ENCODE measurements around the gene FBXL7.

FBXL7 gene

GRCh38 chr5:15789642-15790041, 289.7 kb downstream of the FBXL7 start:
- DNase-seq (no peak), ATAC-seq (no peak)
- H3K27ac Mint-ChIP-seq, result no peak overlapping the region
- H3K27me3 Mint-ChIP-seq, result no peaks in the 10 kb centered on the region
- H3K9me3 Mint-ChIP-seq, result no peaks in the 10 kb centered on the region
- H3K4me3 Mint-ChIP-seq, result no peak overlapping the region
- no peaks in the 10 kb centered on the region for H3K36me3 Mint-ChIP-seq (ENCODE audit: low read depth)
- no peaks in the 10 kb centered on the region for H3K4me1 Mint-ChIP-seq

GRCh38 chr5:15790446-15791018, 290.6 kb downstream of the FBXL7 start:
- no peak overlapping the region for H3K4me3 Mint-ChIP-seq
- no peaks in the 10 kb centered on the region for H3K9me3 Mint-ChIP-seq
- H3K27me3 Mint-ChIP-seq, result no peaks in the 10 kb centered on the region
- H3K4me1 Mint-ChIP-seq, result no peaks in the 10 kb centered on the region
- no peak overlapping the region for H3K27ac Mint-ChIP-seq
- DNase-seq (no peak), ATAC-seq (no peak)
- no peaks in the 10 kb centered on the region for H3K36me3 Mint-ChIP-seq (ENCODE audit: low read depth)

GRCh38 chr5:15791274-15791673, 291.3 kb downstream of the FBXL7 start:
- DNase-seq, result no peak
- Mint-ChIP-seq H3K9me3 (no peaks in the 10 kb centered on the region), H3K27ac (no peak overlapping the region), H3K4me3 (no peak overlapping the region), H3K27me3 (no peaks in the 10 kb centered on the region), H3K4me1 (no peaks in the 10 kb centered on the region), H3K36me3 (ENCODE audit: low read depth) (no peaks in the 10 kb centered on the region)
- no peak for ATAC-seq

- no peak overlapping the region for H3K4me3 Mint-ChIP-seq
- H3K9me3 Mint-ChIP-seq, result no peaks in the 10 kb centered on the region
- no peak for DNase-seq
- no peak for ATAC-seq
- H3K4me1 Mint-ChIP-seq, result no peaks in the 10 kb centered on the region
- H3K27me3 Mint-ChIP-seq, result no peaks in the 10 kb centered on the region
- no peak overlapping the region for H3K27ac Mint-ChIP-seq
- H3K36me3 Mint-ChIP-seq (ENCODE audit: low read depth), result no peaks in the 10 kb centered on the region
These were observed 291.9 kb downstream of the FBXL7 start for GRCh38 chr5:15791859-15792258.

- Mint-ChIP-seq H3K9me3 (no peaks in the 10 kb centered on the region), H3K27ac (no peak overlapping the region), H3K4me3 (no peak overlapping the region), H3K27me3 (no peaks in the 10 kb centered on the region), H3K4me1 (no peaks in the 10 kb centered on the region), H3K36me3 (ENCODE audit: low read depth) (no peaks in the 10 kb centered on the region)
- no peak for ATAC-seq
- DNase-seq, result no peak
These were observed 294.3 kb downstream of the FBXL7 start for GRCh38 chr5:15794052-15794985.

- H3K4me1 Mint-ChIP-seq, result no peaks in the 10 kb centered on the region
- ATAC-seq (no peak), DNase-seq (no peak)
- no peak overlapping the region for H3K27ac Mint-ChIP-seq
- H3K36me3 Mint-ChIP-seq (ENCODE audit: low read depth), result no peaks in the 10 kb centered on the region
- no peak overlapping the region for H3K4me3 Mint-ChIP-seq
- H3K9me3 Mint-ChIP-seq, result no peaks in the 10 kb centered on the region
- no peaks in the 10 kb centered on the region for H3K27me3 Mint-ChIP-seq
These were observed 296.1 kb downstream of the FBXL7 start for GRCh38 chr5:15796096-15796495.

GRCh38 chr5:15796557-15796956, 296.6 kb downstream of the FBXL7 start:
- Mint-ChIP-seq H3K4me1 (no peaks in the 10 kb centered on the region), H3K27me3 (no peaks in the 10 kb centered on the region), H3K9me3 (no peaks in the 10 kb centered on the region), H3K27ac (no peak overlapping the region), H3K36me3 (ENCODE audit: low read depth) (no peaks in the 10 kb centered on the region), H3K4me3 (no peak overlapping the region)
- ATAC-seq (no peak), DNase-seq (no peak)

- H3K9me3 Mint-ChIP-seq, result peaks cover 2% of the 10 kb centered on the region
- H3K4me3 Mint-ChIP-seq, result no peak overlapping the region
- ATAC-seq (no peak), DNase-seq (no peak)
- no peaks in the 10 kb centered on the region for H3K4me1 Mint-ChIP-seq
- no peaks in the 10 kb centered on the region for H3K27me3 Mint-ChIP-seq
- H3K36me3 Mint-ChIP-seq (ENCODE audit: low read depth), result no peaks in the 10 kb centered on the region
- H3K27ac Mint-ChIP-seq, result no peak overlapping the region
These were observed 297.1 kb downstream of the FBXL7 start for GRCh38 chr5:15797116-15797515.

GRCh38 chr5:15798006-15798405, 298.0 kb downstream of the FBXL7 start:
- Mint-ChIP-seq H3K36me3 (ENCODE audit: low read depth) (no peaks in the 10 kb centered on the region), H3K9me3 (peaks cover 11% of the 10 kb centered on the region), H3K27me3 (no peaks in the 10 kb centered on the region), H3K4me3 (no peak overlapping the region), H3K4me1 (no peaks in the 10 kb centered on the region), H3K27ac (no peak overlapping the region)
- no peak for ATAC-seq
- DNase-seq, result no peak

GRCh38 chr5:15799014-15799413, 299.0 kb downstream of the FBXL7 start:
- no peak overlapping the region for H3K4me3 Mint-ChIP-seq
- H3K27me3 Mint-ChIP-seq, result no peaks in the 10 kb centered on the region
- H3K27ac Mint-ChIP-seq, result no peak overlapping the region
- H3K4me1 Mint-ChIP-seq, result no peaks in the 10 kb centered on the region
- H3K9me3 Mint-ChIP-seq, result peaks cover 13% of the 10 kb centered on the region
- H3K36me3 Mint-ChIP-seq (ENCODE audit: low read depth), result no peaks in the 10 kb centered on the region
- DNase-seq, result no peak
- no peak for ATAC-seq

GRCh38 chr5:15799612-15800011, 299.6 kb downstream of the FBXL7 start:
- Mint-ChIP-seq H3K4me3 (no peak overlapping the region), H3K27ac (no peak overlapping the region), H3K27me3 (no peaks in the 10 kb centered on the region), H3K36me3 (ENCODE audit: low read depth) (no peaks in the 10 kb centered on the region), H3K4me1 (no peaks in the 10 kb centered on the region), H3K9me3 (peaks cover 13% of the 10 kb centered on the region)
- ATAC-seq (no peak), DNase-seq (no peak)

- Mint-ChIP-seq H3K4me1 (no peaks in the 10 kb centered on the region), H3K36me3 (ENCODE audit: low read depth) (no peaks in the 10 kb centered on the region), H3K9me3 (peaks cover 16% of the 10 kb centered on the region), H3K27me3 (no peaks in the 10 kb centered on the region), H3K27ac (no peak overlapping the region), H3K4me3 (no peak overlapping the region)
- DNase-seq (no peak), ATAC-seq (no peak)
These were observed 303.3 kb downstream of the FBXL7 start for GRCh38 chr5:15803280-15803679.

- Mint-ChIP-seq H3K4me1 (no peaks in the 10 kb centered on the region), H3K4me3 (no peak overlapping the region), H3K36me3 (ENCODE audit: low read depth) (no peaks in the 10 kb centered on the region), H3K27me3 (no peaks in the 10 kb centered on the region), H3K9me3 (peaks cover 22% of the 10 kb centered on the region), H3K27ac (no peak overlapping the region)
- no peak for ATAC-seq
- DNase-seq, result no peak
These were observed 306.6 kb downstream of the FBXL7 start for GRCh38 chr5:15806613-15807012.

GRCh38 chr5:15807248-15807647, 307.3 kb downstream of the FBXL7 start:
- Mint-ChIP-seq H3K4me3 (no peak overlapping the region), H3K27me3 (no peaks in the 10 kb centered on the region), H3K9me3 (peaks cover 19% of the 10 kb centered on the region), H3K4me1 (no peaks in the 10 kb centered on the region), H3K36me3 (ENCODE audit: low read depth) (no peaks in the 10 kb centered on the region), H3K27ac (no peak overlapping the region)
- ATAC-seq (no peak), DNase-seq (no peak)

- ATAC-seq (no peak), DNase-seq (no peak)
- H3K9me3 Mint-ChIP-seq, result peaks cover 13% of the 10 kb centered on the region
- no peak overlapping the region for H3K27ac Mint-ChIP-seq
- no peak overlapping the region for H3K4me3 Mint-ChIP-seq
- no peaks in the 10 kb centered on the region for H3K27me3 Mint-ChIP-seq
- no peaks in the 10 kb centered on the region for H3K36me3 Mint-ChIP-seq (ENCODE audit: low read depth)
- no peaks in the 10 kb centered on the region for H3K4me1 Mint-ChIP-seq
These were observed 307.9 kb downstream of the FBXL7 start for GRCh38 chr5:15807871-15808270.
